NB4 (cell line): ENCODE data around the gene ZFHX2.

Experiments used
- MYC ChIP-seq: IDR thresholded peaks from 2 replicates; pipeline ENCODE4 v1.6.1; 2011; ENCODE audit warnings: low read depth, low read length
- TF ChIP-seq, protein P1 (sequence below): IDR thresholded peaks from 2 replicates; pipeline ENCODE4 v1.6.1; 2011; ENCODE audit warnings: low read depth, low read length

DNA sequence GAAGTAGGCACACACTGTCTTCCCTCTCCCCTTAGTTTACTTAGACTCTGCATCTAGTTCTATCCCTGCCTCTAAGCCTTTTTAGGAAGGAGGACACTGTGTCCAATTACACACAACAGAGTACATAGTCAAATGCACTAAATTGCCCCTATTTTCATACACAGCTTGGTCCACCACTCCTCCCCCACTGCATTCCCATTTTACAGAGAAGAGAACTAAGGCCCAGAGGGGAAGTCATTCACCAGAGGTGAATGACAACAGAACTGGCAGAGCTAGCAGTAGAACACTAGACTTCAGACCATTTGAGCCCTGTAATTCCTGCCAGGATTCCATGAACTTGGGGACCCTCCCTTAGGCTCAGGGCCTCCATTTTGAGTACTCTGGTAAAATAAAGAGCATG is 28.2 kb upstream of the ZFHX2 start:
- no peak for TF ChIP-seq MYC
- TF ChIP-seq, protein P1, sequence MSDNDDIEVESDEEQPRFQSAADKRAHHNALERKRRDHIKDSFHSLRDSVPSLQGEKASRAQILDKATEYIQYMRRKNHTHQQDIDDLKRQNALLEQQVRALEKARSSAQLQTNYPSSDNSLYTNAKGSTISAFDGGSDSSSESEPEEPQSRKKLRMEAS: no peak
